Activated CD4-positive, CD25-positive, alpha-beta regulatory T cell treated with anti-CD3 and anti-CD28 coated beads, Interleukin-2, amount 50 U/mL, for 24 hours (primary cell): ENCODE data around the gene SLC9A9.
A peak's percentile ranks its signal among the peaks of the same experiment; 100 is the strongest.
"Not testable (repeated sequence)": the region's sequence is repeated elsewhere in the genome, so short reads cannot be mapped to it uniquely, and the experiment has no call there.

Source experiments
- ATAC-seq, 2 donors: fragments of 150-1000 bp; cut with Tn5 transposase; one replicate each; pipeline ENCODE4 v1.10.0; 2021; ENCODE audit warnings: mild to moderate bottlenecking in 1 of 2, moderate library complexity in 1 of 2

Gene SLC9A9

GRCh38 chr3:143309705-143310104, 538.6 kb downstream of the SLC9A9 start:
- no peak for ATAC-seq

GRCh38 chr3:143307613-143308183, 540.6 kb downstream of the SLC9A9 start:
- ATAC-seq, result no peak

DNA sequence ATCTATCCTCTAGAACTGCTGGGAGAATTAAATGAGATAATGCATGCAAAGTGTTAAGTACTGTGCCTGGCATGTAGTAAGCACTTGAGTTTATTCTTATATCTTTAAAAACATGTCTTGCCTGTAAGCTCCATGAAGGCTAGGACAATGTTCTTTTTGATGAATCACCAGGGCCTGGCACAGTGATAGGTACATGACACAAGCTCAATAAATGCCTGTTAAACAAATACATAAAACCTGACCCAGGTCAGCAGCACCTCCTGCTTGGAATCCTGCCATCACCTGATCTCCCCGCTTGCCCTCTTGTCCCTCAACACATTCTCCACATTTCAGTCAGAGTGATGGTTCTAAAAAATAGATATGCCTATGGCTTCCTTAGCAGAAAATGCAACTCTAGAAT, 541.9 kb downstream of the SLC9A9 start:
- no peak for ATAC-seq

DNA sequence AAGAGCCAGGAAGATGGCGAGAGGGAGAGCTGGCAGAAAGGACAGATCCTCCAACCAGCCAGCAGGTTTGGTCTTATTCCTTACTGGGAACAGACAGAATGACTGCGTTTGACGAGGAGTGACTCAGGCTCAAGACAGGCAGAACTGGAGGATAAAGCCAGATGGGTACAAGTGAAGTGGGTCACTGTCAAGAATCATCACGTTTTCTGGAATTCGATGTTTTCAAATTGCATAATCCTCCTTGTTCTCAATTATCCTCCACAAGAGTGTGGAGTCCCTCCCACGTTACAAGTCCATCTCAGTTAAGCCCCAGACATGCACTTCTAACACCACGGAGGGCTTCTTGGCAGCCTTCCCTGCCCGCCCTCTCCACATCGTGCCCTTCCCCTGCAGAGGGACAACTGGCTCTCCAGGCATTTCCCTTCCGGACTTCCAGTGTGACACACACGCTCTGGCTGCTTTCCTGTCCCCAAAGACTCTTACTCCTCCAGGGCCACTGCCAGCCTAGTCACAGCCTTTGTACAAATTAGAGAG, 545.6 kb downstream of the SLC9A9 start:
- no peak for ATAC-seq

DNA sequence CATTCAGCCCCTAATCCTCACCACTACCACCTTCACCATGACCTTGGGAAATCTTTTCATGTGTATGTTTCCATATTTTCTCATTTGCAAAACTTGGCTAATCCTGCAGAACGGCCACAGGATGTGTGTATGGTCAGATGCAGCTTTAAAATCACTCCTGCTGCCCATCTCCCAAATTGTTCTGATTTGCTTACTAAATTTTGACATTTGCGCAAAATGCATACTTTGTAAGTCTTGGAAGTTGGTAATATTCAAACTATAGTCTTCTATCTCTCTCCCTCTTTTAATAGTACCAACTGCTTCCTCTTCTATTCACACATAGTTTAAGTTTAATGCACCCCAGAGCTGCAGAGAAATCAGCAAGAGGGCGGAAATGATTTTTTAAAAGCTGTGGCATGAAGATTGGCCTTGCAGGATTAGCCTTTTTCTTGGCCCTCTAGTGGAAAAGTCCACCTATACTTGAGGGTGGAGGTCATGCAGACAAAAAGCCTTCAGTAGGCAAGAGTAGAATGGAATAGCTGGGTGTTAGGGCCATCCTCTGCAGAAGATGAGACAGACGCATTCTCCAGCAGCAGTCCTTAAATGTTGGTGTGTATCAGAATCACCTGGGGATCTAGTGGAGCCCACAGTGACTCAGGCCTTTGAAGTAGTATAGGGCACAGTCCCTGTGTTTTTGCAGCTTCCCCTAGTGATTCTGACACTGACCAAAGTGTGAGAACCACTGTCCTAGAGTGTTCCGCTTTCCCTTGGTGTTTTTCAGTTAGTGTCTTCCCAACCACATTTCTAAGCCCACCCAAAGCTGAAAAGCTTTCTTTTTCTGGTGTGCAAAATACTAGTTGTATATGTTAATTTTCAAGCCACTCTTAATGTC, 547.0 kb downstream of the SLC9A9 start:
- ATAC-seq, result no peak

- ATAC-seq, result no peak
Observed at GRCh38 chr3:143298886-143299535, 549.3 kb downstream of the SLC9A9 start.

- ATAC-seq, result no peak
Observed at GRCh38 chr3:143298380-143298779, 549.9 kb downstream of the SLC9A9 start.

GRCh38 chr3:143295201-143296080, 552.8 kb downstream of the SLC9A9 start:
- ATAC-seq, result peak; percentile 32 to 53

DNA sequence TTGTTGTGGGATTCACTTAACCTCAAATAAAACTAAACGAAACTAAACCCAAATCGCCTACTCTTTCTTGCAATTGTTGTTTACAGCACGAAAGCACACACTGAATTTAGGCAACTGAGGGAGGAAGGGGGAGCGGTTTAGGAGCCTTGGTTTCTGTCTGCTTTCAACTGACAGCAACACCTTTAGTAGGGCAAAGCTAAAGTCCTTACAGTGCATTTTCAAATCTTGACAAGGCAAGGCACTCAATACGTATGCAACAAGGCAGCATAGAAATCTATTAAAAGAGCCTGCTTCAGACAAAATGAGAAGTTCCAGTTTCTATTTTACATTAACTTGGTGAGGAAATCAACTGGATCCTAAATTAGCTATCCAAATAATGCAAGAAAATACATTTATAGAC, 554.1 kb downstream of the SLC9A9 start:
- no peak for ATAC-seq

DNA sequence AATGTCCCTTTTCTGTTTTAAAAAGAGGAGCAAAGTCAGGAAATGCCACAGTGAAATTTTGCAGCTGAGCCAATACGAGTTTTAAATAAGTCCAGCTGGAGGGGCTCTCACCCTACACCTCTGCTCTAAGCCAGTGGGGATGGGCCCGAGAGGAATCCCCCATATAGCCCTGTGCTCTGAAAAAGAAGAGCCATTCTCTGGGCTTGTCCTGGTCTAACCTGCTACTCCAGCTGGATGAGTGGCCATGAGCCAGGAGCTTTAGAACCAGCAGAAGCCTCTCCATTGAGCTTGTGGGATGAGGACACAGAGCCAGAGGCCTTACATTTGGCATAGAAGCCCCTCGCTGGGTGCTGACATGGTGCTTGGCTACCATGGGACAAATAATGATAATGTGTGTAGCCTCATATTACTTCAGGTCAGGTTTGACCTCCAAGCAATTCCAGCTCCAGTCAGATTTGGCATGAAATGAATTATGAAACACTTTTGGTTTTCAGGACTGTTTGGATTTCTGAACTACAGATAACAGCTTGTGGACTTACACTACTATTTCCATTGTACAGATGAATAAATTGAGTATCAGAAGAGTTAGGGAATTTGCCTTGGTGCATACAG, 556.3 kb downstream of the SLC9A9 start:
- ATAC-seq, result no peak

DNA sequence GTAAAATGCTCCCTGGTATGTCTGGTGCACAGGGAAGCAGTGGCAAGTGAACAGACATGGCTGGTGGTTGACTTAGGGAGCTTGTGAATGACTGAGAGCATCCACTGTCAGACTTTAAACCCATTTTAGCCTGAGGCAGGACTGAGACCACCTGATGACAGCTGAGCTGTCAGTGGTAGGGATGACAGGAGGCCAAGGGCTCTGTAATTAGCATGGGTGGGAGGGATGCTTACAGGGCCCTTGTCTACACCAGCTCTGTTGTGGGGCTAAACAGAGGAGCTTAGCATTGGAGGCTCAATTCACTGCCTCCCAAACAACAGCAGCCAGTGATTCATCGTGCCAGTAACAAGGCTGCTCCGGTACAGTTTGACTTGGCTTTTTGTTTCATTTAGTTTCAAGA, 559.3 kb downstream of the SLC9A9 start:
- ATAC-seq, result no peak

DNA sequence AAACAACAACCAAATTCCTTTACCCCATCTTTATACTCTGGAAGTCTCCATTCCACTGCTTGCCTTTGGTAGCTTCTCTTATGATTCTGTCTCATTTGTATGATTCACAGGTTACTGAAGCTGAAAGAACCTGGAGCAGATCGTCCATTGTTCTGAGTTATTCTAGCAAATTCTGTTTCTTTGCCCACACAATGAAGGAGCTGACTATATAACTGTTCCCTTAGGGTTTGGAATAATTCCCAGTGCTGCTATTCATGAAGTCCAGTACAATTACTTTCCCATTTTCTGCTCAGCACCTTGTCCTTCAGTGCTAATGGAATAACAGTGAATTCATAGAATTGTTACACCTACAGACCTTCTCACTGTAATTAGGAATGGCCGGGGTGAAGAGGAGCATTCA, 560.9 kb downstream of the SLC9A9 start:
- ATAC-seq, result no peak

DNA sequence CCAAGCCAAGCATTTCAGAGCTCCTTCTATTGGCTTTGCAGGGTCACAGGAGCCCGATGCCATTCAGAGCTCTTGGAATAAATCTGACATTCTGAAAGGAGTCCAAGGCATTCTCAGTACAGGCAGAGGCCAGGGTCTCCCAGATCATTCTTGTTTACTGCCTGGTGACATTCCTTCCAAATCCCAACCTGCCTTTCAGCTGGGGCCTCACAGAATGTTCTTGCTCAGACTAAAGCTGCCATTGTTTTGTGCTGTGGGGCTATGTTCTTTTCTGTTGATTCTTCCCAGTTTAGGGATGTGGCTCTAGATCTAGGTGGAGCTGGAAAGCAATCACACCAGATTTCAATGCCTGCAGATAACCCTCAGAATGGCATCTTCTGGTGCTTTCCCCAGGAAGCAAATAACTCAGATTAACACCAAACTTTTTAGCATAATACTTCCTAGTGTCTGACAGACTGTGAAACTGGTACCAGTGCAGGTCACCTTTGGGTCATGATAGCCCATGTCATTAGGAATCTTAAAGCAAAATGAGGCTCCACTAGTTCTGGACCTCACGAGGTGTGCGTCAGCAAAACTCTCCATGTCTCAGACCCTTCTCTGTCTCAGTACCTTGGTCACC, 561.8 kb downstream of the SLC9A9 start:
- ATAC-seq, result no peak

DNA sequence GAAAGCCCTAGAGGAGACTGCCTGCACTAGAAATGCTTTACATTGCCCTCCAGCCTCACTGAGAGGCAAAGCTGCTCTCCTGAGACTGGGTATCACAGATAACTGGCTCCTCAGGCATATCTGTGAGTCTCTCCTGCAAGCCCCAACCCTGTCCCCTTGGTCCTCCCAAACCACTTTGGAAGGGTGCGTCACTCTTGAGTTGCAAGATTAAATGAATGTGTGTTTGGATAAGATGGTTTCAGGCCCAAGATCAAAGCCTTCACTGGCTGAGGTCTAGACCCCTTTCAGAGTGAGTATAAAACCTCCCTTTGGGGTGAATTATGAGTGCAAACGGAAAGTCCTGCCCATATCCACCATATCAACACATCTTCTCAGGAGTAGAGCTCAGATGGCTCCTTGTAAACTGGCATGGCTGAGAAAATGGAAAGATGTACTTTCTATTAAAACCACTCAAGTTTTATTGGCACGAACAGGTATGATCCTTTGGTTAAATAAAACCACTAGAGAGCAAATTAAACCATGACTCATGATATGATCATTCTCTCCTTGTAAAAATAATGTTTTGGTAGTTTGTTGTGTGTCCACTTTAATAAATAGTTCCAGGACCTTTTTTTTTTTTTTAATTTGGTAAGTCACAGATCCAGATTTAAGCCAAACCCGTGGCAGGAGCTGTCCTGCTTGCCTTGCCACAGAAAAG, 564.7 kb downstream of the SLC9A9 start:
- ATAC-seq, result no peak

GRCh38 chr3:143280984-143281383, 567.3 kb downstream of the SLC9A9 start:
- no peak for ATAC-seq

GRCh38 chr3:143279567-143279966, 568.7 kb downstream of the SLC9A9 start:
- ATAC-seq, result not testable (repeated sequence)

DNA sequence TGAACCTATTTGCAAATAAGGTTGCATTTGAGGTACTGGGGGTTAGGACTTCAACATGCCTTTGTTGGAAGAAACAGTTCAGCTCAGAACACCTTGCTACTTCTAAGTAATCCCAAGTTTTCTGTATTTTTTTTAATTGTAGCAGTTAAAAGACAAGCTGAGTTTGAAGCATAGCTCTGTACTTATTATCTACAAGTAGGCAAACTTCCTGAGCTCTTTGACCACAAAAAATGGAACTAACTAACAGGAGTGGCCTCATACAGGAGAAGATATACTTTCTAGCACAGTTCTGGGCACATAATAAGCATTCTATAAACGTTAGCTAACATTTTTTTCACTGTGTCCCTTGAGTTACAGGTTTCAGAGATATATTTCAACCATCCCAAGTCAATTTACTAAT, 569.5 kb downstream of the SLC9A9 start:
- ATAC-seq, result no peak

DNA sequence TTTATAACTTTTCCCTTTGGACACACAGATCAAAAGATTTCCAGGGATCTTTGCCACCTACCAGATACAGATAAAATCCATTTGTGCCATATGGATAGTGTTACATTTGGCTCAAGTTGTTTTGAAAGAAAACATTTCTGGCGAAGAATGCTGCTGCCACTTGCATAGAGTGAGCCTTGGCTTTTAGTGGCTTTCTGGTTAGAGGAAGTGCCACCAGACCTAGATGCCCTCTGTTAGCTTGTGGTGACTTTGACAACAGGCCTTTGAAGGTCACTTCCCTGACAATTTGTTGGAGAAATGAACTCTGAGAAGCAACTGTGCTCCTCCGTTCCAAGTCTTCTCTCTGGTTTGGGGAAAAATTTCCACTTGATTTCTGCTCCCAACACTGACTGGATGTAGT, 570.7 kb downstream of the SLC9A9 start:
- ATAC-seq, result no peak

DNA sequence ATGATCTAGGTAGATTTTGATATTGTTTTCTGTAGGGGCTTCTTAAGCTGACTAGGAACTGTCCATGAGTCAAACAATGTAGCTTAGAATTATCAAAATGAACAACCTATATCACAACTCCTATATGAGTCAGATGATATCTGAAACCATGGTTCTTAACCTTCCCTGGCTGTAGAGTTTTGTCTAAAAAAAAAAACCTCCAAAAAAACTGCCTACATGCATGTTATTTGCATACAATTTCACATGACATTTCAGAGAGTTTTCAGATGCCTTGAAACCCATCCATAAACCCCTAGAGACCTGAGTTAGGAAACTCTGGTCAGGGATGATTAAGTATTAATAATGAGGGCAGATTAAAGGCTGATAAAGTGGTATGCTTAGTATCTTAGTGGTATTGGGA, 571.7 kb downstream of the SLC9A9 start:
- peak; percentile 77 to 92 for ATAC-seq

- ATAC-seq, result no peak
Observed at GRCh38 chr3:143273975-143274690, 574.1 kb downstream of the SLC9A9 start.
